Suprapubic skin (tissue), 4 donors: ENCODE data around the gene EPHA5. TPM values are rescaled to one million over a fixed set of nuclear protein-coding genes. Genes with fewer than 3 reads are reported as not detected.

Experiments
- DNase-seq, 2 donors: peaks; one replicate each; pipeline ENCODE4 v3.0.0-alpha.2; 2019; ENCODE audit warnings: low spot score in 2 of 2
- H3K27ac ChIP-seq: fragments of 200-600 bp; sonication (generic); one replicate; pipeline ENCODE4 v1.5.1; 2019
- H3K27me3 ChIP-seq: fragments of 200-600 bp; sonication (generic); one replicate; pipeline ENCODE4 v1.5.1; 2019
- H3K36me3 ChIP-seq: fragments of 200-600 bp; sonication (generic); one replicate; pipeline ENCODE4 v1.5.1; 2019
- H3K4me1 ChIP-seq: fragments of 200-600 bp; sonication (generic); one replicate; pipeline ENCODE4 v1.5.1; 2019
- H3K4me3 ChIP-seq: fragments of 200-600 bp; sonication (generic); one replicate; pipeline ENCODE4 v1.5.1; 2019; ENCODE audit warnings: mild to moderate bottlenecking
- H3K9me3 ChIP-seq: fragments of 200-600 bp; sonication (generic); one replicate; pipeline ENCODE4 v1.5.1; 2019
- CTCF ChIP-seq, 2 donors: fragments of 200-600 bp in 1 of 2; fragments of 450-650 bp in 1 of 2; sonication (generic) in 1 of 2; IDR thresholded peaks; one replicate each; pipeline ENCODE4 v1.5.1; 2016 to 2019; ENCODE audit warnings: antibody characterized with exemption in 2 of 2, mild to moderate bottlenecking in 1 of 2, moderate library complexity in 1 of 2
- EP300 ChIP-seq: sonication (generic); formaldehyde crosslinking; IDR thresholded peaks from one replicate; pipeline ENCODE4 v1.6.1; 2017; ENCODE audit warnings: antibody characterized with exemption
- POLR2A ChIP-seq, 2 donors: fragments of 450-650 bp; IDR thresholded peaks; one replicate each; pipeline ENCODE4 v1.6.1; 2017; ENCODE audit warnings: antibody characterized with exemption in 2 of 2, mild to moderate bottlenecking in 2 of 2, moderate library complexity in 2 of 2
- POLR2AphosphoS5 ChIP-seq, 3 donors: sonication (generic); formaldehyde crosslinking; IDR thresholded peaks; one replicate each; pipeline ENCODE4 v1.6.1; 2017; ENCODE audit warnings: antibody characterized with exemption in 3 of 3
- whole genome bisulfite sequencing: methylation state at CpG from one replicate; pipeline ENCODE4 v1.1.5; 2018; 5-methylcytosine and 5-hydroxymethylcytosine counted together
- total RNA-seq, 4 donors: library from RNA; depleted of rRNA; stranded (reverse); fragments of >200 nt; gene quantifications; one replicate each; pipeline ENCODE4 v1.1.0, GENCODE V29; 2016

EPHA5 gene
- total RNA-seq, 4 donors from 2014 or later, result 0.15 to 0.55 (median 0.37) TPM

GRCh38 chr4:65383589-65384305 lies 286.5 kb downstream of the EPHA5 start:
- Histone ChIP-seq H3K4me3 (no peak overlapping the region), H3K36me3 (no peaks in the 10 kb centered on the region), H3K4me1 (no peaks in the 10 kb centered on the region), H3K27me3 (no peaks in the 10 kb centered on the region), H3K9me3 (no peaks in the 10 kb centered on the region), H3K27ac (no peak overlapping the region)
- 91% methylated on average over 6 of the region's 6 CpGs for WGBS
- DNase-seq, result no peak
- TF ChIP-seq EP300, result no peak
- TF ChIP-seq POLR2A (IDR thresholded peaks at IDR 0.05), result no peak

GRCh38 chr4:65381648-65382047 lies 288.6 kb downstream of the EPHA5 start:
- TF ChIP-seq POLR2A (IDR thresholded peaks at IDR 0.05) (no peak), CTCF (IDR thresholded peaks at IDR 0.05) (no peak), EP300 (no peak), POLR2AphosphoS5 (IDR thresholded peaks at IDR 0.05) (no peak)
- Histone ChIP-seq H3K36me3 (no peaks in the 10 kb centered on the region), H3K27ac (no peak overlapping the region), H3K27me3 (no peaks in the 10 kb centered on the region), H3K4me1 (no peaks in the 10 kb centered on the region), H3K9me3 (no peaks in the 10 kb centered on the region), H3K4me3 (no peak overlapping the region)
- WGBS, result 4% methylated on average over 1 of the region's 1 CpG
- DNase-seq, result no peak

GRCh38 chr4:65370709-65371108 lies 299.6 kb downstream of the EPHA5 start:
- H3K27me3 ChIP-seq, result no peaks in the 10 kb centered on the region
- TF ChIP-seq POLR2A (IDR thresholded peaks at IDR 0.05) (no peak), EP300 (no peak), CTCF (IDR thresholded peaks at IDR 0.05) (no peak), POLR2AphosphoS5 (IDR thresholded peaks at IDR 0.05) (no peak)
- no peak overlapping the region for H3K4me3 ChIP-seq
- H3K9me3 ChIP-seq, result no peaks in the 10 kb centered on the region
- no peaks in the 10 kb centered on the region for H3K36me3 ChIP-seq
- no peaks in the 10 kb centered on the region for H3K4me1 ChIP-seq
- no peak for DNase-seq
- no peak overlapping the region for H3K27ac ChIP-seq
- 55% methylated on average over 3 of the region's 3 CpGs for WGBS

- Histone ChIP-seq H3K9me3 (no peaks in the 10 kb centered on the region), H3K4me1 (no peaks in the 10 kb centered on the region), H3K27ac (no peak overlapping the region), H3K27me3 (no peaks in the 10 kb centered on the region), H3K36me3 (no peaks in the 10 kb centered on the region), H3K4me3 (no peak overlapping the region)
- TF ChIP-seq EP300 (no peak), POLR2AphosphoS5 (IDR thresholded peaks at IDR 0.05) (no peak), CTCF (IDR thresholded peaks at IDR 0.05) (no peak), POLR2A (IDR thresholded peaks at IDR 0.05) (no peak)
- WGBS, result 34% methylated on average over 1 of the region's 1 CpG
- DNase-seq, result no peak
Measured at GRCh38 chr4:65367306-65367705, 303.0 kb downstream of the EPHA5 start.

- no peaks in the 10 kb centered on the region for H3K36me3 ChIP-seq
- H3K4me3 ChIP-seq, result no peak overlapping the region
- 90% methylated on average over 2 of the region's 2 CpGs for WGBS
- no peak for DNase-seq
- no peaks in the 10 kb centered on the region for H3K9me3 ChIP-seq
- no peaks in the 10 kb centered on the region for H3K27me3 ChIP-seq
- no peak overlapping the region for H3K27ac ChIP-seq
- TF ChIP-seq CTCF (IDR thresholded peaks at IDR 0.05), result no peak
- H3K4me1 ChIP-seq, result no peaks in the 10 kb centered on the region
Measured at GRCh38 chr4:65358914-65359313, 311.4 kb downstream of the EPHA5 start.

GRCh38 chr4:65353098-65353497 lies 317.2 kb downstream of the EPHA5 start:
- no peak for DNase-seq
- 82% methylated on average over 1 of the region's 1 CpG for WGBS
- Histone ChIP-seq H3K27me3 (no peaks in the 10 kb centered on the region), H3K9me3 (no peaks in the 10 kb centered on the region), H3K27ac (no peak overlapping the region), H3K4me1 (no peaks in the 10 kb centered on the region), H3K4me3 (no peak overlapping the region), H3K36me3 (no peaks in the 10 kb centered on the region)
- TF ChIP-seq EP300 (no peak), POLR2AphosphoS5 (IDR thresholded peaks at IDR 0.05) (no peak), CTCF (IDR thresholded peaks at IDR 0.05) (no peak), POLR2A (IDR thresholded peaks at IDR 0.05) (no peak)
